GM18858 (cell line): ENCODE data around the gene VPS13D.
"Not testable (repeated sequence)": the region's sequence is repeated elsewhere in the genome, so short reads cannot be mapped to it uniquely, and the experiment has no call there.

Source experiments
- ATAC-seq: cut with Tn5 transposase; IDR thresholded peaks from one replicate; pipeline ENCODE4 v1.9.1; 2021; ENCODE audit not compliant: unreplicated experiment

Gene VPS13D

DNA sequence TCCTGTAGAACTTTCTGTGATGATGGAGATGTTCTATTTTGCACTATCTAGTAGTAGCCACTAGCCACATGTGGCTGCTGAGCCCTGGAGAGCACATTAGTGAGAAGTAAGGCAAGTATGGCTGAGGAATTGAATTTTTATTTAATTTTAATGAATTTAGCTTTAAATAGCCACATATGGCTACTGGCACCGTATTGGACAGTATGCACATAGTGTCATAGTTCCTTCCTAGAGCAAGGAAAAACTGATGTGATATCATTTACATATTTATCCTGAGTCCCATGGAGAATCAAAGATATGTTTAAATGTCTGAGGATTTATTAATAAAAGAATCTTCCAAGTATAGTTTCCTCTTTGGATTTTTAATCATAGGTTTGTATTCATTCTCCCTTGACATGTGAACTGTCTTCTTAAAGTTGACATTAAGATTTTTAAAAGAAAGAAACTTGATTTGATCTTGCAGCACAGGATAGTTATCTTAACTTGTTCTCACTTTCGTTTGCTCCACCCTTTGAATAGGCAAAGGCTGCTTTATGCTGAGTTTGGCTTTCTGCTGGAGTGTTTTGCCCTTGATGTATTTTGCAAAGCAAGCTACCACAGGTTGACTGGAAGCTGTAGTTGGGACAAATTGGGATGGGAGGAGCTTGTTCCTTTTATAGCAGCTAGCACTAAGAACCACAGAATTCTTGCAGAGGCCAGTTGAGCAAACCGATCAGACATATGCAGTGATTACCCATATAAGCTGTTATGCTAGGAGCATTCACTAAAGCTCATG lies 129.7 kb downstream of the VPS13D start:
- ATAC-seq, result no peak

GRCh38 chr1:12368646-12369045 lies 138.8 kb downstream of the VPS13D start:
- ATAC-seq, result no peak

DNA sequence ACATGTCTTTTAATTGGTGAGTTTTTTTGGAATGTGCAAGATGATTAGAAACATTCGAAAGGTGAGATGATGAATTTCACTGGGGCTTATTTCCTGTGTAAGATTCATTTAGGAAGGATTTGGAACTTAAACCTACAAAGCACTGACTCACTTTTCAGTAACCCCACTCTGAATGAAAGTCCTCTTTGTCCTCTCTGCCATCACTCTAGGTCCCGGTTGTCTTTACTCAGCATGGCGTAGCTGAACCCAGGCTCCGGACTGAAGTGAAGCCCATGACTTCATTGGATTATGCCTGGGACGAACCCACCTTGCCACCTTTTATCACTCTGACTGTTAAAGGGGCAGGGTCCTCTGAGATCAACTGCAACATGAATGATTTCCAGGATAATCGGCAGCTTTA lies 139.4 kb downstream of the VPS13D start:
- no peak for ATAC-seq

- ATAC-seq, result no peak
Observed at GRCh38 chr1:12370333-12370975, 140.6 kb downstream of the VPS13D start.

DNA sequence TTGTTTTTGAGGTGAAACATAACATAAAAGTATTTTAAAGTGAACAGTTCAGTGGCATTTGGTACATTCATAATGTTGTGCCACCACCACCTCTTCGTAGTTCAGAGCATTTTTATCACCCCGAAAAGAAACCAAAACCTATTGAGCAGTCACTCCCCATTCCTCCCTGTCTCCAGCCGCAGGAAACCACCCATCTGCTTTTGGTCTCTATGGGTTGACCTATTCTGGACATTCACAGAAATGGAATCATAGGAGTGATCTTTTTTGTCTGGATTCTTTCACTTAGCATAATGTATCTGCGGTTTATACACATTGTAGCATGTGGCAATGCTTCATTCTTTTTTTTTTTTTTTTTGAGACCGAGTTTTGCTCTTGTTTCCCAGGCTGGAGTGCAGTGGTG lies 141.2 kb downstream of the VPS13D start:
- ATAC-seq, result no peak

- no peak for ATAC-seq
Observed at GRCh38 chr1:12372180-12372579, 142.3 kb downstream of the VPS13D start.

GRCh38 chr1:12372761-12373160 lies 142.9 kb downstream of the VPS13D start:
- ATAC-seq, result no peak

DNA sequence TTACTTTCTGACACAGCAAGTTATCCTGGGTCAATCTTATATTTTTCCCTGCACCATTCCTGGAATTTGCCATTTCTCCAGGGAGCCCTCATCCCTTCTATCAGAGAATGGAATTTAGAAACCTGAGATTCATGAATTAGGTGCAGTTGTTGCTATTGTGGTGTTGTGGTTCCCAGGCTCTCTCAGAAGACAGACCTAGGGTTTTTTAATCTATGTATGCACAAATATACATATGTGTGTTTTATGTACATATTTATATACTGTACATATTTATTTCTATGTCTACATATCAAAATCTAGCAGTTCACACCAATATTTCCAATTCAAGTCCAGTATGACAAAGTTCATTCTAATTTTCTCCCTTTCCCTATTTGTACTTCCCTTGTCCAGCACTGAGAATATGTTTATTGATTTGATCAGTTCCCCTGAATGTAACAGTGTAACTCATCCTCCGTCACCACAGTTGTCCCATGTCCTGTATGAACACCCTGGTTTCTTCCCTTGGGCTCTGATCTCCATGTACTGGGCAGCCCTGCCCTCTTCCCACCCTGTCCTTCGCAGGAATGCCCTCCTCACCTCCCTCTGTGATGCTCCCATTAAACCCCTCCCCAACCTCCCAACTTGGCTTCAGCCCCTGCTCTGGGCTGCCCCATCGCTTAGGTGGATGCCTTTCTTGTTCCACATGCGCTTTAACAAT lies 145.5 kb downstream of the VPS13D start:
- no peak for ATAC-seq

DNA sequence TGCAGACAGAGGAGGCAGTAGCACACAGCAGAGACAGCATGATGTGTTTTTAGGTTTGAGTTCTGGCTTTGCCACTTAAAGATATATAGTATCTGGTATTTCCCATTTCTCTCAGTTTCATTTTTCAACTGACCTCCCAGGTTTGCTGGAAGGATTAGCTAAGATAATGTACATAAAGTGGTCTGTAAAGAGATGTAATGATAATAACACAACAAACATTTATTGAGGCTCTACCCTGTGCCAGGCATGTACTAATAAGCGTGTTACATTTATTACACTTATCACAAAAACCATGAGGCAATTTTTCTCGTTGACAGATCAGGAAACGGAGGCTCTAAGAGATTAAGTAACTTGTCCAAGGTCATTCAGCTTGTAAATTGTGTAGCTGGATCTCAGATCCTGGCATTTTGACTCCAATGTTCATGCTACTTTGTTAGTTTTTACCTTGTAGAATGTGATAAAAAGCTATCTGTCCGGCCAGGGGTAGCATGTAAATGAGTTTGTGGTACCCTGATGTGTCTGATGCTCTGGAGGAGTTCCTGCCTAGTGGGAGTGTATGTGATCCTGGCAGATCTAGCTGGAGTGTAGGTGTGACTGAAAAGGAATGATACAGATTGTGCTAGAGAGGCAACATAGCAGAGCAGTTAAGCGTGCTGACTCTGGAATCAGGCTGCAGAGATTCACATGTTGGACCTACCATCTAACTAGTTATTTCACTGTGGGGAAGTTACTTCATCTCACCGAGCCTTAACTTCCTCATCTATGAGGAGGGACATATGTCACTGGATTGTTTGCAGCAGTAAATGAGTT lies 146.6 kb downstream of the VPS13D start:
- ATAC-seq, result no peak

- no peak for ATAC-seq
Observed at GRCh38 chr1:12380326-12381249, 150.8 kb downstream of the VPS13D start.

DNA sequence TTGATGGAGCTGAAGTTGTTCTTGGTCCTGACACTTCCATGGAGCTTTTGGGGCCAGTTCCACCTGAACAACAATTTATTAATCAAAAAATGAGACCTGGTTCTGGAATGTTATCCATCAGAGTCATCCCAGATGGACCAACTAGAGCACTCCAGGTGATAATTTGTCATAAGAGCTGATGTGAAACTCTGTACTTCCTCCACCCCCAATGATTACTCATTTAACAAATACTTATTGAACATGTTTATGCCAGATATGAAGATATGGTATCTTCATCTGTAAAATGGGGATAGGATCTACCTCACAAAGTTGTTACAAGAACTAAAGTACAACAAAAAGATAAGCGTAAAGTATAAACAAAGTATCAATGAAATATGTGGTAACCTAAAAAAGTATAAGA lies 153.2 kb downstream of the VPS13D start:
- ATAC-seq, result no peak

- no peak for ATAC-seq
Observed at GRCh38 chr1:12383786-12384185, 154.0 kb downstream of the VPS13D start.

DNA sequence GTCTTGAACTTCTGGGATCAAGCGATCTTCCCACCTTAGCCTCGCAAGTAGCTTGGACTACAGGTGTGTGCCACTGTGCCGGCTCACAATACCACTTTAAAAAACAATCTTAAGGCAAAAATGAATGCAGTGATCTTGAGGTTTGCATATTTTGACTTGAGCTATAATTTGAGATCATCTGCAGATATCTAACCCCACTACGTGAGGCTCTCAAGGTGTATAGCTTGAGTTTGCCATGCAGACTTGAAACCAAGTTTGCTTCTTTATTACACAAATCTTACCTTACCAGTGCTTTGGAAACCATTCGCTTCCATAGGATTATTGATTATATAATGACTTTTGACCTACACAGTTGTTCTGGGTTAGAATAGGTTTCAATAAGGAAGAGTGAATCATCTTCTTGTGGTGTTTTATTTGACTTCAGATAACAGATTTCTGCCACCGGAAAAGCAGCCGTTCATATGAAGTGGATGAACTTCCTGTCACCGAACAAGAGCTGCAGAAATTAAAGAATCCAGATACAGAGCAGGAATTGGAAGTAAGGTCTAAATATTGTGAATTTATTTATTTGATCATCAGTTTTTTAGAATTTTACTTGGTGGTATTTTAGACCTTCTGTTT lies 155.1 kb downstream of the VPS13D start:
- ATAC-seq, result no peak

DNA sequence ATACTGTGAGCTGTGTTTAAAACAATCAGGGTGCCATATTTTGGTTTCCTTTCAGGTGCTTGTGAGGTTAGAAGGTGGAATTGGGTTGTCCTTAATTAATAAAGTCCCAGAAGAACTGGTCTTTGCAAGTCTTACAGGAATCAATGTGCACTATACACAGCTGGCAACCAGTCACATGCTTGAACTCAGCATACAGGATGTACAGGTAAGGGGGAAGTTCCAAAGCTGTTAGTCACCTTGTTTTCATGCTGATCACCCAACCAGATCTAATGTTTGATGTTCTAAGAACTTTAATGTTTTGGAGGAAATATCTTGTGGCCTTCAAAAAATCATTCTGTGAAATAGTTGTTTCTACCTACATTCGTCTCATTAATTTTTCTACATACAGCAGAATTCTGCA lies 156.3 kb downstream of the VPS13D start:
- ATAC-seq, result no peak

DNA sequence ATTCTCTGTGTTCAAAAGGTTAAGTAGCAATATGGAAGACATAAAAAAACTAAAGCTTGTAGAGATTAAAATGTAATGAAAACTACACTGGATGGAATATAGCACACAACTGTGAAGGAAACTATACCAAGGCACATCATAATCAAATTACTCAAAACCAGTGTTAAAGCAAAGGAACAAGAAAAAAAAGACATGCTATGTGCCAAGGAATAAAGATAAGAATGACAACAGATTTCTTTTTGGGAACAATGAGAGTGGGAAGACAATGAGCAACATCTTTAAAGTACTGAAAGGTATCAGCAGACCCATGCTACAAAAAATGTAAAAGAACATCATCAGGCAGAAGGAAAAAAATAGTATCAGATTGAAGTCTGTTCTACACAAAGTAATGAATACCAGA lies 157.8 kb downstream of the VPS13D start:
- no peak for ATAC-seq

GRCh38 chr1:12390296-12390695 lies 160.5 kb downstream of the VPS13D start:
- ATAC-seq, result not testable (repeated sequence)

DNA sequence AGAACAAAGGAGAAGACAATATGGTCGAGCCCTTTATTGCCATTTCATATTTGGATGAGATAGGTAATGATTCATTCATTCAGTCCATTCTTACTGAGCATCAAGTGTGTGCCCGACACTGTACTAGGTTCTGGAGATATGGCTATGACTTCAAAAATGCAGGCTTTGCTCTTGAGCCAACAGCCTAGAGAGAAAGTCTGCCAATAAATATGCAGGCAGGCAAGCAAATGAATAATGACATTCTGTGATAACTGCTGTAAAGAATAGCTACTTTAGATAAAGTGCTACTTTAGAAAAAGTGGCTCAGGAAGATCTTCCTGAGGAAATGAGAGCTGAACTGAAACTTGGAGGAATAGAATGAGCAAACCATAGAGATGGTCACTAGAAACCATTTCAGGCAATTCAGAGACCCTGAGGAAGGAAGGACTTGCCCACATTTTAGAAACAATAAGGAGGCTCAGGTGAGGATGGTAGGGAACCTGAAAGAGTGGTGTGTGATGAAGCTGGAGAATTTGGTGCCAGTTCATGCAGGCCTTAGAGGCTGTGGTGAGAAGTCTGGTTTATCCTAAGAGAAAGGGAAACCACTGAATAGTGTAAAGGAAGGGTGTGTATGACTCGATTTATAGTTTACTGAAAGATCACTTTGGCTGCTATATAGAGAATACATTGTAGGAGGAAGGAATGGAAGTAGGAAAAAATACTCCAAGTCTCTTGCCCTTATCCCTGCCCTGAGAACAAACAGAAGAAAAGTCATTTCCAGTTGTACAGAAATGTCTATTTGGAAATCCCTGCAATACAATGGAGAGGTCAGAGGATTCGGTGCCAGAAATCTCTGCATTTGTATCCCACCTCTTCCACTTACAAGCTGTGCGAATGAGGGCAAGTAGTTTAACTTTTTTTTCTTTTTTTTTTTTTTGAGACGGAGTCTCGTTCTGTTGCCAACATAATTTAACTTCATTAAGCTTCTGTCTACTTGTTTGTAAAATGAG lies 167.9 kb downstream of the VPS13D start:
- ATAC-seq, result no peak

DNA sequence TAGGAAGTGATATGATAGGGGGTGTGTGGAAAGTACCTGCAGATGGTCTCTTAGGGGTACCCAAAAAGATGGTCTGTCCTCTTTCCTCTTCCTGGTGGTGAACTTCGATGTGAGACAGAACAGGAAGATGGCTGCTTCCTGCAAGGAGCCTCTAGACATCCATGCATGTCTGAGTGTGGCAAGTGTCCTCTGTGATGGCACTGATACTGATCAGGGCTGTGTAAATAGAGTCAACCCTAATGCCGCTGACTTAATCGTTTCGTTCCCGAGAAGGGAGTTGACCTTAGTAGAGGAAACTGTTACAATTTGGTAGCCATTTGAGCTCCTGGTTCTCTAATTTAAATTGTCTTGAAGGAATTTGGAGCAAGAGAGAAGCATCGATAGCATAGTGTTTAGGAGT lies 168.6 kb downstream of the VPS13D start:
- no peak for ATAC-seq
